Gastrocnemius medialis (tissue), 4 donors: ENCODE measurements around the gene PAX5. TPM values are rescaled to one million over a fixed set of nuclear protein-coding genes. Genes with fewer than 3 reads are reported as not detected.

ENCODE experiments used
- ATAC-seq, 2 donors: fragments of 150-250 bp; one replicate each; pipeline ENCODE4 v1.9.1; 2016
- DNase-seq, 2 donors: peaks; one replicate each; pipeline ENCODE4 v3.0.0-alpha.2; 2019
- H3K27ac ChIP-seq, 4 donors: fragments of 200-600 bp; sonication (generic); 1 replicate in 1 of 4; 2 replicates in 3 of 4; pipeline ENCODE4 v1.5.1; 2016 to 2018; ENCODE audit warnings: mild to moderate bottlenecking in 2 of 4, moderate library complexity in 1 of 4
- H3K27me3 ChIP-seq, 3 donors: fragments of 200-600 bp; sonication (generic) in 2 of 3; 1 replicate in 1 of 3; 2 replicates in 2 of 3; pipeline versions ENCODE4 v1.5.1 to v1.6.0; 2016 to 2019; ENCODE audit warnings: mild to moderate bottlenecking in 1 of 3, moderate library complexity in 1 of 3
- H3K36me3 ChIP-seq, 2 donors: fragments of 200-600 bp; sonication (generic) in 1 of 2; one replicate each; pipeline ENCODE4 v1.5.1; 2017 to 2018
- H3K4me1 ChIP-seq, 2 donors: fragments of 200-600 bp; sonication (generic) in 1 of 2; one replicate each; pipeline ENCODE4 v1.5.1; 2016 to 2017; ENCODE audit warnings: mild to moderate bottlenecking in 2 of 2
- H3K4me3 ChIP-seq, 4 donors: fragments of 200-600 bp; sonication (generic) in 3 of 4; 1 replicate in 1 of 4; 2 replicates in 3 of 4; pipeline ENCODE4 v1.5.1; 2016 to 2019; ENCODE audit warnings: mild to moderate bottlenecking in 2 of 4
- H3K9me3 ChIP-seq, 3 donors: fragments of 200-600 bp; sonication (generic) in 2 of 3; 1 replicate in 1 of 3; 2 replicates in 2 of 3; pipeline ENCODE4 v1.5.1; 2016 to 2019
- POLR2A ChIP-seq, 2 donors: fragments of 450-650 bp; IDR thresholded peaks; one replicate each; pipeline ENCODE4 v1.6.1; 2017; ENCODE audit warnings: antibody characterized with exemption in 2 of 2, mild to moderate bottlenecking in 2 of 2, moderate library complexity in 2 of 2
- in situ Hi-C, 4 donors: fragments of 200-750 bp; cut with MboI; loops; one replicate each; pipeline versions ENCODE4 v1.15.0 to v1.8.0; 2017; ENCODE audit warnings: low sequenced_read_pairs in 4 of 4
- intact Hi-C: fragments of 100-400 bp; cut with DNase I; formaldehyde crosslinking; loops from one replicate; pipeline ENCODE4 v1.15.1; 2023; ENCODE audit warnings: low total_unique reads
- total RNA-seq, 4 donors: library from RNA; depleted of rRNA; stranded (reverse); fragments of >200 nt; gene quantifications; one replicate each; pipeline versions ENCODE4 v1.1.0 to v1.2.3, GENCODE V29; 2016
- TF ChIP-seq, protein P1 (sequence below), 5 experiments: fragments of 450-650 bp in 3 of 5; fragments of 200-600 bp in 2 of 5; sonication (generic) in 2 of 5; IDR thresholded peaks in 4 of 5; conservative IDR thresholded peaks in 1 of 5; 1 replicate in 4 of 5; 2 replicates in 1 of 5; pipeline ENCODE4 v1.5.1; 2016 to 2019; ENCODE audit warnings: antibody characterized with exemption in 5 of 5, mild to moderate bottlenecking in 3 of 5, moderate library complexity in 3 of 5

PAX5 gene
- total RNA-seq, 4 donors from 2014 or later = 0.19 TPM; not detected in 3

GRCh38 chr9:37037503-37038301, 3.6 kb upstream of the PAX5 start:
- DNase-seq (no peak), ATAC-seq (no peak)
- intact Hi-C loops = no loop called here
- Histone ChIP-seq H3K27ac (no peak overlapping the region), H3K36me3 (no peaks in the 10 kb centered on the region), H3K9me3 (no peaks in the 10 kb centered on the region), H3K4me3 (peak overlapping the region; percentile 53 to 89 (median 62)), H3K4me1 (peaks cover 25 to 26% of the 10 kb centered on the region in 2 donors), H3K27me3 (peaks cover 87 to 94% (median 91%) of the 10 kb centered on the region in 3 donors)
- TF ChIP-seq, protein P1, sequence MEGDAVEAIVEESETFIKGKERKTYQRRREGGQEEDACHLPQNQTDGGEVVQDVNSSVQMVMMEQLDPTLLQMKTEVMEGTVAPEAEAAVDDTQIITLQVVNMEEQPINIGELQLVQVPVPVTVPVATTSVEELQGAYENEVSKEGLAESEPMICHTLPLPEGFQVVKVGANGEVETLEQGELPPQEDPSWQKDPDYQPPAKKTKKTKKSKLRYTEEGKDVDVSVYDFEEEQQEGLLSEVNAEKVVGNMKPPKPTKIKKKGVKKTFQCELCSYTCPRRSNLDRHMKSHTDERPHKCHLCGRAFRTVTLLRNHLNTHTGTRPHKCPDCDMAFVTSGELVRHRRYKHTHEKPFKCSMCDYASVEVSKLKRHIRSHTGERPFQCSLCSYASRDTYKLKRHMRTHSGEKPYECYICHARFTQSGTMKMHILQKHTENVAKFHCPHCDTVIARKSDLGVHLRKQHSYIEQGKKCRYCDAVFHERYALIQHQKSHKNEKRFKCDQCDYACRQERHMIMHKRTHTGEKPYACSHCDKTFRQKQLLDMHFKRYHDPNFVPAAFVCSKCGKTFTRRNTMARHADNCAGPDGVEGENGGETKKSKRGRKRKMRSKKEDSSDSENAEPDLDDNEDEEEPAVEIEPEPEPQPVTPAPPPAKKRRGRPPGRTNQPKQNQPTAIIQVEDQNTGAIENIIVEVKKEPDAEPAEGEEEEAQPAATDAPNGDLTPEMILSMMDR (IDR thresholded peaks at IDR 0.05 in 4 of 5, conservative IDR thresholded peaks at IDR 0.05 in 1 of 5) = no peak
- TF ChIP-seq POLR2A (IDR thresholded peaks at IDR 0.05) = no peak
- in situ Hi-C loops = no loop called here

DNA sequence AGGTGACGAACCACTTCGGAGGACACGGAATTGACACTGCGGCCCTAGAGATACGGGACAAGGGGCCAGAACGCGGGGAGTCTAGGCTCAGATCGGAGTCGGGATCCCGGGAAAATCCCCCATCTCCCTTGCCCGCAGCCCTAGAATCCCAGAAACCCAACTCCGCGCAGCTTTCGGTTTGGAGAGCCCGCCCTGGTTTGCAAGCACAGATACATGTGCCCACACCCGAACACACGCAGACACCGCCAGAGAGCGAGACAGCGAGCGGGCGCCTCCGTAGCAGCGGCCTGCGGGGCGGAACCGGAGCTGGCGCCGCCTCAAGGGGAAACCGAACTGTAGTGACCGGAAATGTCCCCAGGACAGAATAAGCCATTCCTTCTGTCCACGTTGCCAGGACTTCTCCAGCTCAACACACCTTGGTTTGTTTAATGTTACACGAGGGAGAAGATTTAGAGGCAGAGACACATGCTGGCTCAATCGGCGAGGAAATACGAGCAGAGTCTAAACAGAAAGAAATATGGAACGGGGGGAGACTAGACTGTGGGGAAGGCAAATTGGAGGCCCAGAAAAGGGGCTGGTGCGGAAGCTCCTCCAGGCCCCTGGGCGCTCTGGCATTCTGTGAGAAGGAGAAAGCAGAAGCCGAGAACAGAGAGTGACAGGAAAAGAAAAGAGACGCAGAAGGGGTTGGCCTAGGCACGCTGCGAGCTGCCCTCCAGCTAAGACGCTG, 2.9 kb upstream of the PAX5 start:
- intact Hi-C loops = no loop called here
- Histone ChIP-seq H3K4me3 (peak overlapping the region; percentile 53 to 89 (median 62)), H3K36me3 (no peaks in the 10 kb centered on the region), H3K27ac (no peak overlapping the region), H3K4me1 (peaks cover 25 to 26% of the 10 kb centered on the region in 2 donors), H3K27me3 (peaks cover 95 to 96% (median 95%) of the 10 kb centered on the region in 3 donors), H3K9me3 (no peaks in the 10 kb centered on the region)
- no peak for TF ChIP-seq POLR2A (IDR thresholded peaks at IDR 0.05)
- TF ChIP-seq, protein P1 (IDR thresholded peaks at IDR 0.05 in 4 of 5, conservative IDR thresholded peaks at IDR 0.05 in 1 of 5) = no peak
- in situ Hi-C loops = no loop called here
- peak in 1 of 2 donors; percentile 19 for DNase-seq
- ATAC-seq = peak; percentile 56 to 65

DNA sequence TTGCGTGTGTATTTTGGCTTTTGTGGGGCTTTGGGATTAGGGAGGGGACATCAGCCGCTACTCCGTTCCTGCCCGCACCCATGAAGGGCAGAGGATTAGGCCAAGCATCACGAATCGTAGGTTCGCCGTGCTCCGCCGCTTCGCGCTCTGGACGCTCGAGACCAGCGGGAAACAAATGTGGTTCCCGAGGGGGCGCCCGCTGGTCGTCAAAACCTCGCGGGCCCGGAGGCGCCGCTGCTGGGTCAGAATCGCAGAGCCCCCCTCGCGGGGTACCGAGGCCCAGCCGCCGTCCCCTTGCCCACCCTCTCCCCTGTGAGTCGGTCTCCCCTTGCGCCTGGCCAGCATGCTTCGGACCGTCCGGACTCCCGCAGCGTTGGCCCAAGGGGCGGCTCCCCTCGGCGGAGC, 2.3 kb upstream of the PAX5 start:
- Histone ChIP-seq H3K4me1 (peaks cover 25 to 26% of the 10 kb centered on the region in 2 donors), H3K36me3 (no peaks in the 10 kb centered on the region), H3K9me3 (no peaks in the 10 kb centered on the region), H3K27me3 (peaks cover 97 to 100% (median 99%) of the 10 kb centered on the region in 3 donors), H3K27ac (no peak overlapping the region), H3K4me3 (peak overlapping the region; percentile 53 to 89 (median 62))
- ATAC-seq (no peak), DNase-seq (no peak)
- TF ChIP-seq POLR2A (IDR thresholded peaks at IDR 0.05) = no peak
- TF ChIP-seq, protein P1 (IDR thresholded peaks at IDR 0.05 in 4 of 5, conservative IDR thresholded peaks at IDR 0.05 in 1 of 5) = no peak
- intact Hi-C loops = no loop called here
- in situ Hi-C loops = no loop called here

GRCh38 chr9:37035648-37036370, 1.7 kb upstream of the PAX5 start:
- in situ Hi-C loops (no loop called here), intact Hi-C loops (no loop called here)
- no peaks in the 10 kb centered on the region for H3K36me3 ChIP-seq
- no peak for ATAC-seq
- H3K4me3 ChIP-seq = peak overlapping the region in 3 of 4 donors; percentile 0 to 89 (median 70)
- H3K27me3 ChIP-seq = peaks cover 97 to 100% (median 99%) of the 10 kb centered on the region in 3 donors
- H3K27ac ChIP-seq = no peak overlapping the region
- H3K9me3 ChIP-seq = no peaks in the 10 kb centered on the region
- DNase-seq = no peak
- TF ChIP-seq, protein P1 (IDR thresholded peaks at IDR 0.05 in 4 of 5, conservative IDR thresholded peaks at IDR 0.05 in 1 of 5) = no peak
- TF ChIP-seq POLR2A (IDR thresholded peaks at IDR 0.05) = no peak
- H3K4me1 ChIP-seq = peaks cover 25 to 26% of the 10 kb centered on the region in 2 donors
